HepG2 (cell line): Measurements from ENCODE around the gene LIFR. TPM values are rescaled to one million over a fixed set of nuclear protein-coding genes. Genes with fewer than 3 reads are reported as not detected.

Source experiments
- ELF3 ChIP-seq: IDR thresholded peaks from 2 replicates; pipeline ENCODE4 v1.6.1; 2016; ENCODE audit warnings: missing genetic modification reagents, missing compliant biosample characterization
- HOXD1 ChIP-seq: sonication (generic); formaldehyde crosslinking; IDR thresholded peaks from 2 replicates; pipeline ENCODE4 v1.5.0; 2020; ENCODE audit warnings: missing genetic modification reagents
- IRF2 ChIP-seq: IDR thresholded peaks from 2 replicates; pipeline ENCODE4 v1.6.1; 2018; ENCODE audit warnings: missing genetic modification reagents, missing compliant biosample characterization
- KDM6A ChIP-seq: IDR thresholded peaks from 2 replicates; pipeline ENCODE4 v1.6.1; 2016; ENCODE audit warnings: low read depth
- NR2F2 ChIP-seq: IDR thresholded peaks from 2 replicates; pipeline ENCODE4 v1.6.1; 2012; ENCODE audit warnings: low read depth, inconsistent platforms, borderline replicate concordance
- PTBP1 ChIP-seq: fragments of 200-400 bp; formaldehyde crosslinking; IDR thresholded peaks from 2 replicates; pipeline ENCODE4 v1.6.1; 2018; ENCODE audit warnings: low read length, low read depth; ENCODE audit not compliant: poor library complexity, severe bottlenecking
- STAT5B ChIP-seq: sonication (generic); formaldehyde crosslinking; IDR thresholded peaks from 2 replicates; pipeline ENCODE4 v1.4.0; 2020; ENCODE audit warnings: missing genetic modification reagents
- TEAD3 ChIP-seq: optimal IDR thresholded peaks from 2 replicates; pipeline ENCODE3; 2016; ENCODE audit warnings: borderline replicate concordance
- ZFP90 ChIP-seq: sonication (generic); formaldehyde crosslinking; IDR thresholded peaks from 2 replicates; pipeline ENCODE4 v1.8.0; 2022; ENCODE audit warnings: missing genetic modification reagents, mild to moderate bottlenecking, inconsistent platforms, borderline replicate concordance
- ZKSCAN1 ChIP-seq: fragments of 150-350 bp; IDR thresholded peaks from 2 replicates; pipeline ENCODE4 v1.6.1; 2014; ENCODE audit warnings: low read length
- ZNF331 ChIP-seq: sonication (generic); formaldehyde crosslinking; IDR thresholded peaks from 2 replicates; pipeline ENCODE4 v1.4.0; 2020; ENCODE audit warnings: missing genetic modification reagents
- ZNF432 ChIP-seq: sonication (generic); formaldehyde crosslinking; IDR thresholded peaks from 2 replicates; pipeline ENCODE4 v1.5.0; 2020; ENCODE audit warnings: missing genetic modification reagents, mild to moderate bottlenecking, borderline replicate concordance
- ZNF468 ChIP-seq: sonication (generic); formaldehyde crosslinking; IDR thresholded peaks from 2 replicates; pipeline ENCODE4 v1.8.0; 2022; ENCODE audit warnings: mild to moderate bottlenecking, moderate library complexity, missing genetic modification reagents
- ZNF670 ChIP-seq: sonication (generic); formaldehyde crosslinking; IDR thresholded peaks from 2 replicates; pipeline ENCODE4 v1.8.0; 2022; ENCODE audit warnings: mild to moderate bottlenecking, missing genetic modification reagents, borderline replicate concordance
- ZNF747 ChIP-seq: sonication (generic); formaldehyde crosslinking; IDR thresholded peaks from 2 replicates; pipeline ENCODE4 v1.8.1; 2023; ENCODE audit warnings: missing genetic modification reagents, mild to moderate bottlenecking, borderline replicate concordance
- ZSCAN12 ChIP-seq: sonication (generic); formaldehyde crosslinking; IDR thresholded peaks from 2 replicates; pipeline ENCODE4 v1.9.0; 2021; ENCODE audit warnings: mild to moderate bottlenecking, missing genetic modification reagents
- polyA plus RNA-seq, 8 experiments: library from polyadenylated mRNA; depleted of rRNA in 3 of 8; stranded (reverse) in 7 of 8; unstranded in 1 of 8; fragments of >200 nt; fragmentation: Illumina TruSeq in 4 of 8; extraction: Trizol in 4 of 8; gene quantifications; 2 replicates each; pipeline versions ENCODE4 v1.2.1 to v1.2.3, GENCODE V29; 2011 to 2016; ENCODE audit warnings: low read depth in 4 of 8, missing spikeins in 1 of 8, mixed read lengths in 1 of 8; ENCODE audit not compliant: insufficient read depth in 1 of 8
- total RNA-seq, 5 experiments: library from RNA; depleted of rRNA; stranded (reverse); fragments of >200 nt; fragmentation: Illumina TruSeq; extraction: Trizol; gene quantifications; 2 replicates each; pipeline ENCODE4 v1.2.3, GENCODE V29; 2016; ENCODE audit warnings: low read depth in 1 of 5
- TF ChIP-seq, protein P1 (sequence below): sonication (generic); formaldehyde crosslinking; IDR thresholded peaks from 2 replicates; pipeline ENCODE4 v1.5.1; 2020; ENCODE audit warnings: mild to moderate bottlenecking, missing genetic modification reagents
- TF ChIP-seq, protein P2 (sequence below): sonication (generic); formaldehyde crosslinking; IDR thresholded peaks from 2 replicates; pipeline ENCODE4 v1.5.0; 2020; ENCODE audit warnings: missing genetic modification reagents
- TF ChIP-seq, protein P3 (sequence below): sonication (generic); formaldehyde crosslinking; conservative IDR thresholded peaks from 2 replicates; pipeline ENCODE4 v1.4.0; 2020; ENCODE audit warnings: missing genetic modification reagents
- TF ChIP-seq, protein P4 (sequence below): sonication (generic); formaldehyde crosslinking; IDR thresholded peaks from 2 replicates; pipeline ENCODE4 v1.4.0; 2020; ENCODE audit warnings: missing genetic modification reagents
- TF ChIP-seq, protein P5 (sequence below): sonication (generic); formaldehyde crosslinking; IDR thresholded peaks from 2 replicates; pipeline ENCODE4 v1.5.0; 2020; ENCODE audit warnings: mild to moderate bottlenecking, missing genetic modification reagents, moderate library complexity

Gene LIFR
- total and polyA plus RNA-seq, 2 of the 13 experiments (the other 11 are each of a cell fraction or from before 2014, with no cell fraction given): 6.3 to 25.2 TPM

DNA sequence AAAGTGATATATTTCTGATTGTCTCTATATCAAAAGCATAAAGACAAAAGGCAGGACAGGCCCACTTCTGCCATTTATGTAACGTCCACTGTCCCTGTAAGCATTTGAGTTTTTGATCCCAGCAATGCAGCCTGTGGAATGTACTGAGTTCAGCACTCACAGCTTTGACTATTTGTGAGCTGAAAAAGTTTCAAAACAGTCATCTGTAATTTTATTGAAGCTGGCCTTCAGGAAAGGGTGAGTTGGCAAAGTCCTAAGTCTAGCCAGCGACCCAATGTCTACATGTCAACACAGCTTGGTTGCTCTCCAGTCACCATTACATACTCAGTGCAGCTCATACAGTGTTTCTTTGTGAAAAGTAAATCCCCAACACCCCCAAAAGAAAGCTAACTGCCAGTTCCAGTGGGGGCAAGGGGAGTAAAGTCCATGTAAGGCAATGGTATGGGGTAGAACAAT, 9.7 kb downstream of the LIFR start (continued):
- no peak for TF ChIP-seq NR2F2
- TF ChIP-seq HOXD1 (CRISPR knock-in tag): no peak
- TF ChIP-seq, protein P1, sequence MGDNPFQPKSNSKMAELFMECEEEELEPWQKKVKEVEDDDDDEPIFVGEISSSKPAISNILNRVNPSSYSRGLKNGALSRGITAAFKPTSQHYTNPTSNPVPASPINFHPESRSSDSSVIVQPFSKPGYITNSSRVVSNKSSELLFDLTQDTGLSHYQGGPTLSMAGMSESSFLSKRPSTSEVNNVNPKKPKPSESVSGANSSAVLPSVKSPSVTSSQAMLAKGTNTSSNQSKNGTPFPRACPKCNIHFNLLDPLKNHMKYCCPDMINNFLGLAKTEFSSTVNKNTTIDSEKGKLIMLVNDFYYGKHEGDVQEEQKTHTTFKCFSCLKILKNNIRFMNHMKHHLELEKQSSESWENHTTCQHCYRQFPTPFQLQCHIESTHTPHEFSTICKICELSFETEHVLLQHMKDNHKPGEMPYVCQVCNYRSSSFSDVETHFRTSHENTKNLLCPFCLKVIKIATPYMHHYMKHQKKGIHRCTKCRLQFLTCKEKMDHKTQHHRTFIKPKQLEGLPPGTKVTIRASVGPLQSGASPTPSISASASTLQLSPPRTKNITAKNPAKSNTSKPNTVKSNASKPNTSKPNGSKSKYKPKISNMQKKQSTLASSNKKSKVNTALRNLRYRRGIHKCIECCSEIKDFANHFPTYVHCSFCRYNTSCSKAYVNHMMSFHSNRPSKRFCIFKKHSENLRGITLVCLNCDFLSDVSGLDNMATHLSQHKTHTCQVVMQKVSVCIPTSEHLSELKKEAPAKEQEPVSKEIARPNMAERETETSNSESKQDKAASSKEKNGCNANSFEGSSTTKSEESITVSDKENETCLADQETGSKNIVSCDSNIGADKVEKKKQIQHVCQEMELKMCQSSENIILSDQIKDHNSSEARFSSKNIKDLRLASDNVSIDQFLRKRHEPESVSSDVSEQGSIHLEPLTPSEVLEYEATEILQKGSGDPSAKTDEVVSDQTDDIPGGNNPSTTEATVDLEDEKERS: no peak
- TF ChIP-seq ZKSCAN1: no peak
- peak; percentile 61 for TF ChIP-seq IRF2 (CRISPR knock-in tag)
- no peak for TF ChIP-seq ELF3 (CRISPR knock-in tag)
- no peak for TF ChIP-seq ZNF432 (CRISPR knock-in tag)
- TF ChIP-seq, protein P2, sequence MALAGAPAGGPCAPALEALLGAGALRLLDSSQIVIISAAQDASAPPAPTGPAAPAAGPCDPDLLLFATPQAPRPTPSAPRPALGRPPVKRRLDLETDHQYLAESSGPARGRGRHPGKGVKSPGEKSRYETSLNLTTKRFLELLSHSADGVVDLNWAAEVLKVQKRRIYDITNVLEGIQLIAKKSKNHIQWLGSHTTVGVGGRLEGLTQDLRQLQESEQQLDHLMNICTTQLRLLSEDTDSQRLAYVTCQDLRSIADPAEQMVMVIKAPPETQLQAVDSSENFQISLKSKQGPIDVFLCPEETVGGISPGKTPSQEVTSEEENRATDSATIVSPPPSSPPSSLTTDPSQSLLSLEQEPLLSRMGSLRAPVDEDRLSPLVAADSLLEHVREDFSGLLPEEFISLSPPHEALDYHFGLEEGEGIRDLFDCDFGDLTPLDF (CRISPR knock-in tag): no peak
- 0 out of 2 replicates have a peak, but pooled peaks have one; percentile 19 for TF ChIP-seq ZNF670 (CRISPR knock-in tag)
- TF ChIP-seq TEAD3 (CRISPR knock-in tag): peak; percentile 95
- peak; percentile 67; the same call in 1 of the 2 replicates for TF ChIP-seq ZNF331 (CRISPR knock-in tag)
- TF ChIP-seq STAT5B (CRISPR knock-in tag): no peak
- TF ChIP-seq ZNF747 (CRISPR knock-in tag): no peak
- TF ChIP-seq, protein P3, sequence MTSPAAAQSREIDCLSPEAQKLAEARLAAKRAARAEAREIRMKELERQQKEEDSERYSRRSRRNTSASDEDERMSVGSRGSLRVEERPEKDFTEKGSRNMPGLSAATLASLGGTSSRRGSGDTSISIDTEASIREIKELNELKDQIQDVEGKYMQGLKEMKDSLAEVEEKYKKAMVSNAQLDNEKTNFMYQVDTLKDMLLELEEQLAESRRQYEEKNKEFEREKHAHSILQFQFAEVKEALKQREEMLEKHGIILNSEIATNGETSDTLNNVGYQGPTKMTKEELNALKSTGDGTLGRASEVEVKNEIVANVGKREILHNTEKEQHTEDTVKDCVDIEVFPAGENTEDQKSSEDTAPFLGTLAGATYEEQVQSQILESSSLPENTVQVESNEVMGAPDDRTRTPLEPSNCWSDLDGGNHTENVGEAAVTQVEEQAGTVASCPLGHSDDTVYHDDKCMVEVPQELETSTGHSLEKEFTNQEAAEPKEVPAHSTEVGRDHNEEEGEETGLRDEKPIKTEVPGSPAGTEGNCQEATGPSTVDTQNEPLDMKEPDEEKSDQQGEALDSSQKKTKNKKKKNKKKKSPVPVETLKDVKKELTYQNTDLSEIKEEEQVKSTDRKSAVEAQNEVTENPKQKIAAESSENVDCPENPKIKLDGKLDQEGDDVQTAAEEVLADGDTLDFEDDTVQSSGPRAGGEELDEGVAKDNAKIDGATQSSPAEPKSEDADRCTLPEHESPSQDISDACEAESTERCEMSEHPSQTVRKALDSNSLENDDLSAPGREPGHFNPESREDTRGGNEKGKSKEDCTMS (CRISPR knock-in tag): no peak
- peak; percentile 70 for TF ChIP-seq KDM6A
- TF ChIP-seq ZNF468 (CRISPR knock-in tag): no peak
- TF ChIP-seq, protein P4, sequence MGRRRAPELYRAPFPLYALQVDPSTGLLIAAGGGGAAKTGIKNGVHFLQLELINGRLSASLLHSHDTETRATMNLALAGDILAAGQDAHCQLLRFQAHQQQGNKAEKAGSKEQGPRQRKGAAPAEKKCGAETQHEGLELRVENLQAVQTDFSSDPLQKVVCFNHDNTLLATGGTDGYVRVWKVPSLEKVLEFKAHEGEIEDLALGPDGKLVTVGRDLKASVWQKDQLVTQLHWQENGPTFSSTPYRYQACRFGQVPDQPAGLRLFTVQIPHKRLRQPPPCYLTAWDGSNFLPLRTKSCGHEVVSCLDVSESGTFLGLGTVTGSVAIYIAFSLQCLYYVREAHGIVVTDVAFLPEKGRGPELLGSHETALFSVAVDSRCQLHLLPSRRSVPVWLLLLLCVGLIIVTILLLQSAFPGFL (CRISPR knock-in tag): no peak
- no peak for TF ChIP-seq PTBP1
- no peak for TF ChIP-seq ZFP90 (CRISPR knock-in tag)
- no peak for TF ChIP-seq ZSCAN12 (CRISPR knock-in tag)
- TF ChIP-seq, protein P5, sequence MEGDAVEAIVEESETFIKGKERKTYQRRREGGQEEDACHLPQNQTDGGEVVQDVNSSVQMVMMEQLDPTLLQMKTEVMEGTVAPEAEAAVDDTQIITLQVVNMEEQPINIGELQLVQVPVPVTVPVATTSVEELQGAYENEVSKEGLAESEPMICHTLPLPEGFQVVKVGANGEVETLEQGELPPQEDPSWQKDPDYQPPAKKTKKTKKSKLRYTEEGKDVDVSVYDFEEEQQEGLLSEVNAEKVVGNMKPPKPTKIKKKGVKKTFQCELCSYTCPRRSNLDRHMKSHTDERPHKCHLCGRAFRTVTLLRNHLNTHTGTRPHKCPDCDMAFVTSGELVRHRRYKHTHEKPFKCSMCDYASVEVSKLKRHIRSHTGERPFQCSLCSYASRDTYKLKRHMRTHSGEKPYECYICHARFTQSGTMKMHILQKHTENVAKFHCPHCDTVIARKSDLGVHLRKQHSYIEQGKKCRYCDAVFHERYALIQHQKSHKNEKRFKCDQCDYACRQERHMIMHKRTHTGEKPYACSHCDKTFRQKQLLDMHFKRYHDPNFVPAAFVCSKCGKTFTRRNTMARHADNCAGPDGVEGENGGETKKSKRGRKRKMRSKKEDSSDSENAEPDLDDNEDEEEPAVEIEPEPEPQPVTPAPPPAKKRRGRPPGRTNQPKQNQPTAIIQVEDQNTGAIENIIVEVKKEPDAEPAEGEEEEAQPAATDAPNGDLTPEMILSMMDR (CRISPR knock-in tag): no peak
